IgD-negative memory B cell (primary cell): Measurements from ENCODE around the gene CSNK1D. TPM values are rescaled to one million over a fixed set of nuclear protein-coding genes. Genes with fewer than 3 reads are reported as not detected.
A peak's percentile ranks its signal among the peaks of the same experiment; 100 is the strongest.

Experiments used
- H3K27ac Mint-ChIP-seq, 3 donors: one replicate each; pipeline ENCODE4 v1.8.0; 2020 to 2022; ENCODE audit warnings: mild to moderate bottlenecking in 3 of 3, mixed read lengths in 3 of 3, moderate library complexity in 1 of 3
- H3K27me3 Mint-ChIP-seq: one replicate; pipeline ENCODE4 v1.8.0; 2021; ENCODE audit warnings: mixed read lengths
- H3K36me3 Mint-ChIP-seq: one replicate; pipeline ENCODE4 v1.8.0; 2020; ENCODE audit warnings: mild to moderate bottlenecking, mixed read lengths
- H3K4me1 Mint-ChIP-seq, 3 donors: one replicate each; pipeline ENCODE4 v1.8.0; 2020 to 2022; ENCODE audit warnings: mixed read lengths in 3 of 3, mild to moderate bottlenecking in 1 of 3
- H3K4me3 Mint-ChIP-seq, 4 donors: one replicate each; pipeline ENCODE4 v1.8.0; 2020 to 2022; ENCODE audit warnings: mild to moderate bottlenecking in 4 of 4, mixed read lengths in 4 of 4, moderate library complexity in 3 of 4
- H3K9me3 Mint-ChIP-seq, 3 donors: one replicate each; pipeline ENCODE4 v1.8.0; 2020 to 2021; ENCODE audit warnings: mixed read lengths in 3 of 3, mild to moderate bottlenecking in 1 of 3
- polyA plus RNA-seq: library from polyadenylated mRNA; unstranded; fragments of 300-500 nt; fragmentation: Illumina TruSeq; gene quantifications from one replicate; pipeline ENCODE4 v1.2.3, GENCODE V29; 2021

The CSNK1D gene
- polyA plus RNA-seq, 1 donor from 2014 or later = 78.3 TPM

DNA sequence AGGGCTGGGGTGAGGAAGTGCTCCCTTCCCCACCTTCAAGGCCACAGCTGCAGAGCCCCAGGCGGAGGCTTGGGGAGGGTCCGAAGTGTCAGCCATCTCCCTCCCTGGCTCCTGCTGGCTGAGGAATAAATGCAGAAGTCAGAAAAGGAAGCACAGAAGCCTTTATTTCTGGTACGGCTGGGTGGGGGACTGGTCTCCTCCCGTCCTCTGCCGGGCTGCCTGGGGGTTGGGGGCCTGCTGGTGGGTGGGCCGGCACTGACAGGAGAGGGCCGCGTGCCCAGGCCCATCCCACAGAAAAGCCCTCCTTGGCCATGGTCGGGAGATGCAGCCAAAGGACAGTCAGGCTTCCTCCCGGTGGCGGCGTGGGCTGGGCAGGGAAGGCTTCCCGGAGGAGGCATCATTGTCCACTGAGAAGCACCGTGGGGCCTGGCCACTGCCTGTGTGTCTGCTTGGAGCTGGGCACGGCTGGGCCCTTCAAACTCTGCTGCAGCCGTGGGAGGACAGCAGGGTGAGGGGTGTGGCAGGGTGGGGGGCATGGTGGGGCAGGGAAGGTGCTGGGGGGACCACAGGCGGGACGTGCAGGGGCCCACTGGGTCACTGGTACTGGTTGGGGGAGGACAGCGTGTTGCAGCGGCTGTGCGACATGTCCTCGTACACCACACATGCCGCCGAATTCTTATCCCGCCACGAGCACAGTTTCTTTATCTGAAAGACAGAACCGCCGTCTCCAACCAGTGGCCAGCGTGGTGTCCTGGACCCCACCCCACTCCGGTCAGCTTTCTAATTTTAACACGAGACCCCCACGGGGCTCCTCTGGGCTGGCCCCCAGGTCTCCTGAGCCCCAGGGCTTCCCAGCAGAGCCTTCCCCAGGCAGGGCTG is 41.5 kb upstream of the CSNK1D start:
- Mint-ChIP-seq H3K9me3 (no peaks in the 10 kb centered on the region), H3K27me3 (peaks cover 8% of the 10 kb centered on the region), H3K36me3 (peaks cover 1% of the 10 kb centered on the region), H3K27ac (no peak overlapping the region), H3K4me3 (peak overlapping the region in 1 of 4 donors; percentile 52), H3K4me1 (peaks cover 0 to 8% (median 4%) of the 10 kb centered on the region in 3 donors)

DNA sequence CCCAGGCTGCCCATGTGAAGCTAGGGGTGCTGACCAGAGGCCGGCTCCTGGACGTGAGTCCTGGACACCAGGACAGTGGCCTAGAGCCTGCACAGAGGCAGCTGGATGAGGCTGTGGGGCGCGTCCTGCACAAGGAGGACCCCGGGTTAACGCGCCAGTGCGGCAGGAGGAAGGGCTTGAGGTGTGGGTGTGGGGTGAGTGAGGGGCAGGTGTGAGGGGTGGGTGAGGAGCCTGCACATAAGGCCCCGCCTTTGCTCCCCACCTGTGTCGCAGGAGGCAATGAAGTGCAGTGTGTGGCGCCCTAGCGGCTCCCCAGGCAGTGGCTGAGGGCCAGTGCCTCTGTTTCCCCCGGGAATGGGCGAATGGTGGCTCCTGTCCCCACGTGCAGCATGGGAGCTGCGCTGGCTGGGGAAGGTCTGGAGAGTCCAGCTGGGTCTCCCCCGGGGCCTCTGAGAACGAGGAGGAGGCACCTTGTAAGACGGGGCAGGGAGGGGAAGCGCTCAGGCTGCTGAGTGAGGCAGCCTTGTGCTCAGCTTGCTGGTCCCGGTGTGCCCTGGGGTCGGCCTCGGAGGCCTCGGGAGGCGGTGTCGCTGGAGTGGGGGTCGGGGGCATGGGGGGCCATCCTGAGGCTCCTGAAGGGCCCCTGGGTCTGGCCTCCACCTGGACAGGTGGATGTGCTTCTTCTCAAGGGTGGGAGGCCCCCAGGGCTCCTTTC is 40.7 kb upstream of the CSNK1D start:
- Mint-ChIP-seq H3K4me3 (no peak overlapping the region), H3K36me3 (peaks cover 1% of the 10 kb centered on the region), H3K9me3 (no peaks in the 10 kb centered on the region), H3K4me1 (peaks cover 0 to 8% (median 4%) of the 10 kb centered on the region in 3 donors), H3K27me3 (peaks cover 8% of the 10 kb centered on the region), H3K27ac (peak overlapping the region in 1 of 3 donors; percentile 5)

DNA sequence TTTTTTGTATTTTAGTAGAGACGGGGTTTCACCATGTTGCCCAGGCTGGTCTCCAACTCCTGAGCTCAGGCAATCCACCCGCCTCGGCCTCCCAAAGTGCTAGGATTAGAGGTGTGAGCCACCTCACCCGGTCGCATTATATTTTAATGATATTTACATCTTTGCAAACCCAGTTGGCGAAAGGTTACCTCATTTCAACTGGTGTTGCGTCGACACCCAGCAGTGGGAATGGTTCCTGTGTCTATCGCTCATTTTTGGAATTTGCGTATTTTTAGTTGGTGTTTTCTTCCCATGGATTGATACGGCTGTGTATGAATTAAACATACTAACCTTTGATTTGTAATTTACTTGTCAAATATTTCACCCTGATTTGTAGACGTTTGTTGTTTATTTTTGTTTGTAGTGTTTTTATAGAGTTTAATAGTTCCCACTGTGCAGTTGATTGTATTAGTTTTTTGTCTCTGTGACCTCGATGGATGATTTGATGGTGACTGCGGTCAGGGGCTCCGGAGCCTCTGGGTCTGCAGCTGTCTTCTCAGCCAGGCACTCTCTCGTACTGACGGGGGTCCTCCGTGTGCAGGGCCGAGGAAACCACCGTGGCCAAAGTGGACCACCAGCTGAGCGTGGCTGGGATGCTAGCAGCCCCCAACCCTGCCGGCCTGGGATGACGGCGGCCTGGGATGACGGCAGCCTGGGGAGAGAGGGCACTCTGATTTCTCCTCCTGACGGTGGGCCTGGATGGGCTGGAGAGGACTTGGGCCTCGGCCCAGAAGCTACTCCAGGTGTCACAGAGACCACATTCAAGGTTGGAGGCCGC is 39.9 kb upstream of the CSNK1D start:
- H3K4me3 Mint-ChIP-seq = no peak overlapping the region
- peaks cover 1% of the 10 kb centered on the region for H3K36me3 Mint-ChIP-seq
- peak overlapping the region in 1 of 3 donors; percentile 5 for H3K27ac Mint-ChIP-seq
- no peaks in the 10 kb centered on the region for H3K9me3 Mint-ChIP-seq
- H3K4me1 Mint-ChIP-seq = peaks cover 0 to 8% (median 4%) of the 10 kb centered on the region in 3 donors
- peaks cover 8% of the 10 kb centered on the region for H3K27me3 Mint-ChIP-seq

DNA sequence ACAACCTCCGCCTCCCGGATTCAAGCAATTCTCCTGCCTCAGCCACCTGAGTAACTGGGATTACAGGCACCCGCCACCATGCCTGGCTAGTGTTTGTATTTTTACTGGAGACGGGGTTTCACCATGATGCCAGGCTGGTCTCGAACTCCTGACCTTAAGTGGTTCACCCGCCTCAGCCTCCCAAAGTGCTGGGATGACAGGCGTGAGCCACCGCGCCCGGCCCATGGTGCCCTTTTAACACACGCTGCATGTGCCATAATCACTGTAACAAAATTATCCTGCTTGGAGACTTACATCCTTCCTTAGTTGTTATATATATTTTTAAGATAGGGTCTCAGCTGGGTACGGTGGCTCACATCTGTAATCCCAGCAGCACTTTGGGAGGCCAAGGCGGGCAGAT is 38.5 kb upstream of the CSNK1D start:
- H3K4me1 Mint-ChIP-seq = peaks cover 0 to 10% (median 4%) of the 10 kb centered on the region in 3 donors
- peaks cover 9% of the 10 kb centered on the region for H3K27me3 Mint-ChIP-seq
- H3K36me3 Mint-ChIP-seq = peaks cover 1% of the 10 kb centered on the region
- H3K27ac Mint-ChIP-seq = no peak overlapping the region
- no peak overlapping the region for H3K4me3 Mint-ChIP-seq
- H3K9me3 Mint-ChIP-seq = no peaks in the 10 kb centered on the region

DNA sequence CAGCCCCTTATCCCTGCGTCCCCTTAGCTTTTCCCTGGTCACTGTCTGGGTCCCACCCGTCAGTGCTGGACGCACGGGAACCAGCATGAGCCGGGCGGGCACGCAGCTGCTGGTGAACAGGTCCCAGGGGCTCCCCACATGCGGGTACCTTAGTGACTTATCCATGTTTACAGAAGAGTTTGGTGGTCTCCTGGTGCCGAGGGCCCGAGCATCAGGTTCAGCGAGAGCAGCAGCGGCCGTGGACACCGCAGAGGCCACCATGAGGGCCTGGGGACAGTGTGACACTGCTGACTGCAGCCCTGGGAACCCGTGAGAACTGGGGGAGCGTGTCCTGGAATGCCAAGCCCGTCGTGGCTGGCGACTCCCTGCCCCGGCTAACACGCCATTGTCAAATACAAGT is 37.4 kb upstream of the CSNK1D start:
- peaks cover 1% of the 10 kb centered on the region for H3K36me3 Mint-ChIP-seq

DNA sequence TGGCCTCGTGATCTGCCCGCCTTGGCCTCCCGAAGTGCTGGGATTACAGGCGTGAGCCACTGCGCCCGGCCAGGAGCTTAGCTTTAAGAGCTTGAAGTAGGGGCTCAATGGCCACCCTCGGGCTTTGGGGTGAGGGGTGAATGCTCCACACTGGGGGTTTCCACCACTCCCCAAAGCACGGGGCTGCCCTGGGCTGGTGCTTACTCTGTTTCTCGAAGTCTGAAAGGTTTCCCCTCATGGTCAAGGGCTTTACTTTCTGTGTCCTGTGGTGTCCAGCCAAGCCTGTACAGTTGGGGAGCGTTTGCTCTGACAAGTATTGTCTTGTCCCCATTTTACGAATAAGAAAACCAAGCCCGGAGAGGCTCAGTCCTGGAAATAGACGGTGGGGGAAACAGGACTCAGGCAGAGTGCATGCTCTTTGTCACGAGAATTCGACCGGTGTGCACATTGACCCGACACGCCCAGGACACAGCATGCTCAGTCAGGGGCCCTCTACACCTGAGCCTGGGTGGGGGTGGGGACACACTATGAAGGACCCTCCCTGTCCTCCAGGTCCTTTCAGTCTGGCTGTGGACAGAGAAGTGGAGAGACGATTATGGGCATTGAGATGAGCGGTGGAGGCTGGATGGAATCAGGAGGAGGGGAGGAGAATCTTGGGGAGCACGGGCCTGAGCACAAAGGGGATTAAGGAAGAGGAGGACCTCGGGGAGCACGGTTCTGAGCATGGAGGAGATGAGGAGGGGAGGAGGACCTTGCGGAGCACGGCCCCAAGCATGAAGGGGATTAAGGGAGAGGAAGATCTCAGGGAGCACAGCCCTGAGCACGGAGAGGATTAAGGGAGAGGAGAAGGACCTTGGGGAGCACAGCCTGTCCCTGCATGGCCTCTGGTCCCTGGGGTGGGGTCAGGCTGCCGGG is 36.4 kb upstream of the CSNK1D start:
- H3K4me3 Mint-ChIP-seq = no peak overlapping the region
- H3K27ac Mint-ChIP-seq = no peak overlapping the region
- peaks cover 0 to 5% (median 2%) of the 10 kb centered on the region in 3 donors for H3K4me1 Mint-ChIP-seq
- peaks cover 1% of the 10 kb centered on the region for H3K36me3 Mint-ChIP-seq
- H3K9me3 Mint-ChIP-seq = no peaks in the 10 kb centered on the region
- peaks cover 6% of the 10 kb centered on the region for H3K27me3 Mint-ChIP-seq

More for the DNA sequence above, 37.4 kb upstream of the CSNK1D start:
- Mint-ChIP-seq H3K9me3 (no peaks in the 10 kb centered on the region), H3K27me3 (peaks cover 9% of the 10 kb centered on the region), H3K4me1 (peaks cover 0 to 10% (median 4%) of the 10 kb centered on the region in 3 donors), H3K27ac (no peak overlapping the region), H3K4me3 (no peak overlapping the region)

DNA sequence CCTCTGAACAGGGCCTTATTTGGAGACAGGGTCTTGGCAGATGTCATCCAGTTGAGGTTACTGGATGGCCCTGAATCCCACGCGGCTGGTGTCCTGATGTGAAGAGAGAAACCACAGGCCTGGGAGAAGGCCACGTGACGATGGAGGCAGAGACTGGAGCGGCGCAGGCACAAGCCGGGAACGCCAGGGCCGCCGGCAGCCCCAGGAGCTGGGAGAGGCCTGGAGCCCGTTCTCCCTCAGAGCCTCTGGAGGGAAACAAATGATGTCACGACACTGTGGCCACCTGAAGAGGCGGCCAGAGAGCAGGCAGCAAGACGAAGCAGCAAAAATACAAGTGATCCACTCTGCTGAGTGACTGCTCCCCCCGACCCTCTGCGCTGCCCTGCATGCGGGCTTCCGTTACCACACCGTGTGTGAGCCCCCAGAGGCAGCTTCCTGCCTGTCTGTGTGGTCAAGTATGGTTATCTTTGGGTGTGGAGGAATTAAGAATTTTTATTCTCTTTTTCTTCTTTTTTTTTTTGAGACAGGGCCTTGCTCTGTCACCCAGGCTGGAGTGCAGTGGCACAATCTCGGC is 32.3 kb upstream of the CSNK1D start:
- H3K27me3 Mint-ChIP-seq = peaks cover 6% of the 10 kb centered on the region
- H3K27ac Mint-ChIP-seq = peak overlapping the region in 2 of 3 donors; percentile 9 to 39
- no peaks in the 10 kb centered on the region for H3K36me3 Mint-ChIP-seq
- no peaks in the 10 kb centered on the region for H3K9me3 Mint-ChIP-seq
- H3K4me1 Mint-ChIP-seq = peaks cover 4 to 12% (median 11%) of the 10 kb centered on the region in 3 donors
- no peak overlapping the region for H3K4me3 Mint-ChIP-seq

DNA sequence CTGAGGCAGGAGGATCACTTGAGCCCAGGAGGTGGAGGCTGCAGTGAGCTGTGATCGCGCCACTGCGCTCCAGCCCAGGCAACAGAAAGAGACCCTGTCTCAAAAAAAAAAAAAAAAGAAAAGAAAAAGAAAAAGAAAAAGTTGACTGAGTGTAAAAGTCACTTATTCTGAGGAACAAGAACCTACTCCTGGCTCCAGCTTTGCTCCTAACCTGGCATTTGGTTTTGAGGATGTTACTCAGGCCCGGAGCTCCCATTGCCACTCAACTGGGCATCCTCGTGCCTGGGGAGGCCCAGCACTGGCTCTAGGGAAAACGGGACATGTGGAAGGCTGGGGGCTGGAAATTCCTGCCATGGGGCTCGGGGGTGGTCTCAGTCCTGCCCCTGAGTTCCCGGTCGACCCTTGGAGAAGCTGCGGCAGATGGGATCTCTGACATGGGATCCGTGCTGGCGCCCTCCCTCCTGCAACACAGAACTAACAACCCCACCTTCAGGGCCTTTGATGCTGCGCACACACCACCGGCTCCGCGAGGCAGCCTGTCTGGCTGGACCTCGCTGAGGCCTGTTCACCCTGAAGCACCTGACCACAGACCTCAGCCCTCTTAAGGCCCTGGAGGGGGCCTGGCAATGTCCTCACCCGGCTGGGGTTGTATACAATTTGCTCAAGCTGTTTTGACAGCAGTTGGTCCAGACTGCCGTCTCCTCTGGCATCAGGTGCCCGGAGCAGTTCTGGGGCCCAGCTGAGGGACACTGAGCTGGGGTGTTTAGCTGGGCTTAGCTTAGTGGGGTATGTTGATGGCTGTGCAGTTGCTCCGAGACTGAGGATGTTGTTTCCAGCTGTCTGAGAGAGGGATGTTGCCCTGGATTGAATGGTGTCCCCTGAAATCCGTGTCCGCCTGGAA is 31.6 kb upstream of the CSNK1D start:
- Mint-ChIP-seq H3K27ac (no peak overlapping the region), H3K36me3 (no peaks in the 10 kb centered on the region), H3K27me3 (peaks cover 3% of the 10 kb centered on the region), H3K4me3 (no peak overlapping the region), H3K9me3 (no peaks in the 10 kb centered on the region), H3K4me1 (peaks cover 5 to 18% (median 15%) of the 10 kb centered on the region in 3 donors)

DNA sequence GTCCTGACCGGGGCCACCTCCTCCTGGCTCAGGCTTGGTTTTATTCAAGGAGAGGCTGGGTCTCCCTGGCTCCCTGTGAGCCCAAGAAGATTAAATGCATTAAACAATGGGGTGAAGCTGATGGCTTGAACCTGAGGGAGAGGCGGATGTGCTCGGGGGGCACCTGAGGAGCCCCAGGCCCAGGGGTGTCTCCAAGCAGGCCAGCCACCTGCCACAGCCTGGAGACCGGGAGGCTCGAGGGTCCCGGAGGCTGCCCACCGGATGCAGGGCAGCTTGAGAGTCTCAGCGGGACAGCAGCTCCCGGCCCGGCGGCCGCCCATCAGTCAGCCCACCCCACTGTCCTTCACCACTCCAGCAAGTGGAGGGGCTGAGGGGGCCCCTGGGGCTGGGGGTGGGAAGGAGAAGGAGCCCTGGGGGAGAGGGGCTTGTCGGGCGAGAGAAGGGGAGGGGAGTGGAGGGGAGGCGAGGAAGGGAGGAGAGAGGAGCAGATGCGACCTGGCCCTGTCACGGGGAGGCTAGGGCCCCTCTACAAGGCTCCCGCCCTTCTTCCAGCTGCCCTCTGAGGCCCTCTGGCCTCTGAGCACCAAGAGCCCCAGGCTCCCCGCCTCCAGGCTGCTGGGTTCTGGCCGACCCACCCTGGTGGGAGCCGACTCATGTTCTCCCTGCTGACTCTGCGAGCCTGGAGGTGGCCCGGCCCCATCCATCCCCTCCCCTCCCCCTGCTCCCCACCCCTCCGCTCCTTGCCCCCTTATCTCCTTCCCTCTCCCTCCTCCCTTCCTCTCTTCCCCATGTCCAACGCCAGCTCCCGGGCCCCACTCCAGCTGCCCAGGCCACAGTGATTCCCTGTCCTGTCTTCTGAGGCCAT is 30.7 kb upstream of the CSNK1D start:
- H3K4me1 Mint-ChIP-seq = peaks cover 9 to 21% (median 15%) of the 10 kb centered on the region in 3 donors
- H3K9me3 Mint-ChIP-seq = no peaks in the 10 kb centered on the region
- H3K36me3 Mint-ChIP-seq = no peaks in the 10 kb centered on the region
- peaks cover 3% of the 10 kb centered on the region for H3K27me3 Mint-ChIP-seq
- H3K27ac Mint-ChIP-seq = peak overlapping the region in 2 of 3 donors; percentile 9 to 87
- H3K4me3 Mint-ChIP-seq = no peak overlapping the region

DNA sequence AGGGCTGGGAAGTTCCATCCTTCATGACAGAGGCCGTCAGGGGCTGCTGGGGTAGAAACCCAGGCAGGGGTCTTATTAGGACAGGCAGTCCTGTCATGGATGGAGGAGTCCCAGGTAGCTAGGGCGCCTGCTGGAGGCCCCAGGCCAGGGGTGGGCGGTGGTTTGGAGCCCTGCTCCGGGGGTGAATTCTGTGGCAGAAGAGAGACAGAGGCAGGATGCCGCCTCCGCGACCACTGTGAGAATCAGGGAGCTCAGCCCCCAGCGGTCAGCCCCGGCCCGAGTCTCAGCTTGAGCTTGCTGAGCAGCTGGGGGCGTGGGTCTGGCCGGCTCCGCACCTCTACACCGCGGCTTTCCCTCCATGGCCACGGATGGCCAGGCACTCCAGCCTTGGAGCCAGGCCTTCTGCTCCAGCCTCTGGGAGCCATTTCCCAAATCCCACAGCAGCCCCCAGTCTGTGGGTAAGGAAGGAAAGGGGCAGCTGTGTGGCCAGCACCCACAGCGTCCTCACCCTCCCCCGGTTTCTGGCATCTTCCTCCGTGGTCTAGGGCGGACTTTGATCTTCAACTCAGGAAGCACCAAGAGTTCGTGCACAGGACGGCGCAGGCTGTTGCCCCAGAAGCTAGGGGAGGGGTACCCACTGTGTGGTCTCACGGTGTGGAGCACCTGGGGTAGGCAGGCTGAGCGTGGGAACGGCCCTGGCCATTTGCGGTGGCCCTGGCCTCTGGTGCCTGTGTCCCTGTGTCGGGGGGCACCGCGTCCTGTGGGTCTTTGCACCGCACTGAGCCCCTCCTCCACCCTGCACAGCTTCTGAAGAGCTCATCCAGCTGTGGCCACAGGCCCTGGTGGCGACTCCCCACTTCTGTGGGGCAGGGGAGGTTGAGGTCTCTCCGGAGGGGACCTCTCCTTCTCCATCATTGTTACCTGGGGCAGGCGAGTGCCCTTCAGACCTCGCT is 29.8 kb upstream of the CSNK1D start:
- Mint-ChIP-seq H3K4me3 (peak overlapping the region in 2 of 4 donors; percentile 8 to 76), H3K36me3 (no peaks in the 10 kb centered on the region), H3K27me3 (peaks cover 3% of the 10 kb centered on the region), H3K27ac (peak overlapping the region; percentile 9 to 87 (median 83)), H3K4me1 (peaks cover 10 to 26% (median 21%) of the 10 kb centered on the region in 3 donors), H3K9me3 (no peaks in the 10 kb centered on the region)

DNA sequence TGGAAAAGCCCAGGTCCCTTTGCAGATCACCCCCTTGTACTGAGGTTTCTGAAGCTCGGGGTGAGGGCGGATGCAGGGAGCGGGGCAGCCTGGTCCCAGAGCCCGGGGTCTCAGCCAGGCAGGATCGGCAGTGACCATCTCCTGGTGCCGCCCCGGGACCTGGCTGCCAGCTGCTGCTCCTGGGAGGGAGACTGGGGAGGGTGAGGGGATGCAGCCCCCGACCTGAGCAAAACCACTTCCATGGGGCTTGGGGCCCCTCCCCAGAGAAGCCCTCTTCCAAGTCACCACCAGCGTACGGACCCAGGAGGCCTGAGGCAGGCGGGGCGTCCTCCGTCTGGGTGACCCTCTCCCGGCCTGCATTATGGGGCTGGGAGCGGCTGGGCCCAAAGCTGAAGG is 29.1 kb upstream of the CSNK1D start:
- Mint-ChIP-seq H3K4me1 (peaks cover 15 to 29% (median 25%) of the 10 kb centered on the region in 3 donors), H3K27me3 (peaks cover 1% of the 10 kb centered on the region), H3K36me3 (no peaks in the 10 kb centered on the region), H3K27ac (peak overlapping the region in 1 of 3 donors; percentile 93), H3K4me3 (peak overlapping the region in 2 of 4 donors; percentile 71 to 88), H3K9me3 (no peaks in the 10 kb centered on the region)
